Epidermal melanocyte (primary cell): Measurements from ENCODE around the gene SHISAL1.
"Not testable (repeated sequence)": the region's sequence is repeated elsewhere in the genome, so short reads cannot be mapped to it uniquely, and the experiment has no call there.

Experiments
- DNase-seq: peaks from one replicate; pipeline ENCODE4 v3.0.0; 2011; ENCODE audit warnings: low spot score; ENCODE audit not compliant: insufficient read length

SHISAL1 gene

DNA sequence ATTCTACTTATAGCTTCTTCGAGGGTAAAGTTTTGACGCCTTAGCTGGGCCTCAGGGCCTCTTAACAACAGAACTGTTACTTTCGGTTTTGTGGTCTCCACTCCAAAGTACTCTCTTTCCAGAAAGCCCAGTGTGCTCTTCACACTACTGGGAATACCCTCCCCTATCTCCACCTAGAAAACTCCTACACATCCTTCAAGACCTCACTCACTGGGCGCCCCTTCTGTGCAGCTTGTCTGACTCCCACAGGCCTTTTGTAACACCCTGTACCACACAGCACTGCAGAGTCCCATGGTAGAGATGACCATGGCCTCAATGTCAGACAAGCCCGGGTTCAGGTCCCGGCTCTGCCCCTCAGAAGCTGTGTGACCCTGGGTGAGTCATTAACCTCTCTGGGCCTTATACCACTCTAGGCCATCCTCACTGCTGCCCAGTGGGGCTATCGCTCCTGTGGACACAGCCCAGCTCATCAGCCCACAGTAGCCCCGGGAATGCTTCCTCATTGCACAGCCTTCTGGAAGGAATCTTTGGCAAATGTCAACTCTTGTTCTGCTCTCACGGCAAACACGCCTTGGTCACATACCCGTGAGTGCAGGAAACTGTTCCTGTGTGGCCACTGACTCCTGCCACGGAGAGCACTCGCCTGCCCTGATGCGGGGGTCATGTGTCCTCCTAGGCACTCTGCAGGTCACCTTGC, 51.4 kb downstream of the SHISAL1 start:
- DNase-seq = no peak

DNA sequence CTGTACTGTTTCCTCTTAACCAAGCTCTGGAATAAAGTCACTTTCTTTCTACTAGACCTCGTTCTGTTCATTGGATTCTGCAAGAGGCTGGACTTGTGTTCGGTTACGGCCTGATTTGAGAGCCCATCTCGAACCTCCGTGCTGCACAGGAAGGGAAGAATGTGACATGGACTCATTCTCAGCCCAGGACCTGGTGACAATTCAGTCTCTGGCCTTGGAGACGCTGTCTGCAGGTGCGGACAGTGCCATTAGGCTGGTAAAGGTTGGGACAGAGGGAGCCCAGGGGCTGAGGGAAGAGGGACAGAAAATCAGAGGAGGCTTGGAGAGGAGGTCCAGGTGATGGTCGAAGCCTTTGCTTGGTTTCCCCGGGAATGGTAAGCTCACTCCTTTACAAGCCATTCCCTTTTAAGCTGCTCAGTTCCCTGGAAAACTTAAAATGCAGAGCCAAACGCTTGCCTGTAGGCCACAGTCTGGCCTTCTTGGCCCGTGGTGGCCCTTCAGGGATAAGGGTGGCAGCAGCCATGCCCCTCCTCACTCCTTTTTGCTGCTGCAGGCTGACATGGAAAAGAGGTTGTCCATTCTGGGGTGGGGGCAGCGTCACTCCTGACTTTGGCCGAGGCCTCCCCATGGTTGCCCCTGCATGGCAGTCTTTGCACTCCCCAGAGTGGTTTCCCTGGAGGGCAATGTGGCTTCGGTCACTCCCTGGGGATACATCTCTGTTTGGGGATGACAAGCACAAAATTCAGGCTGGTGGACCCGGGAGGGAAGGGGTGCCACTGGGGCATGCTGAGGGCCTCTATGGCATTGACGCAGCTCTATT, 52.3 kb downstream of the SHISAL1 start:
- no peak for DNase-seq

DNA sequence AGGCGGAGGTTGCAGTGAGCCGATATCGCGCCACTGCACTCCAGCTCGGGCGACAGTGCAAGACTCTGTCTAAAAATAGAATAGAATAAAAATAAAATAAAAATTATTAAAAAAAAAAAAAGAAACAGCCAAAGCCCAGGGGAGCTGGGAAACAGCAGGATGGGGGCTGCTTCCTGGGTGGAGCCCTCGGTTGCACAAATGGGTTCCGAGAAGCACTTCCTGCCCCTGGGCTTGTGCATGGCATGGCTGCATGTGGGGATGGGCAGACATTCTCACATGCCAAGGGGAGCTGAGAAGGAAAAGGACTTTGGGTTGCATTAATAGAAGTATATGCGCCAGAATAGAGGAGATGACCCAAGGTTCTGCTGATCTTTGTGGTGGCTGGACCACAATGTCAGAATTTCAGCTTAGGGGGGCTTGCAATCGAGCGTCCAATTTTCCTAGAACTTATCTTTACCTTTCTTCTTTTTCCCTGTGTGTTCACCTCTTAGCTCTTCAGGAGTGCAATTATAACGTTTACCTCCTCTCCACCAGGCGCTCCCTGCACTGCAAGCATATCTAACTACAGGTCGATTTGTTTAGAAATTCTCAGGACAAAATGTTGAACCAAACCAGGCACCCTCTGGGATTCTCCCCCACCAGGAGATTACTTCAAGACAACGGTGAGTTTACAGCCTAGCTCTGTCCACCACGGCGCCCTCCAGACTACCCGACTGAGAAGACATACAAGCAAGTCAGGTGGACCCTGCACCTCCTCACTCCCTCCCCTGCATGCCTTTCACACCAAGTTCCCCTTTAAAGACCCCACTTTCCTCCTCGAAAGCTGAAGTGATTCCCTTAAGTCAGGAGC, 53.2 kb downstream of the SHISAL1 start:
- DNase-seq = no peak

DNA sequence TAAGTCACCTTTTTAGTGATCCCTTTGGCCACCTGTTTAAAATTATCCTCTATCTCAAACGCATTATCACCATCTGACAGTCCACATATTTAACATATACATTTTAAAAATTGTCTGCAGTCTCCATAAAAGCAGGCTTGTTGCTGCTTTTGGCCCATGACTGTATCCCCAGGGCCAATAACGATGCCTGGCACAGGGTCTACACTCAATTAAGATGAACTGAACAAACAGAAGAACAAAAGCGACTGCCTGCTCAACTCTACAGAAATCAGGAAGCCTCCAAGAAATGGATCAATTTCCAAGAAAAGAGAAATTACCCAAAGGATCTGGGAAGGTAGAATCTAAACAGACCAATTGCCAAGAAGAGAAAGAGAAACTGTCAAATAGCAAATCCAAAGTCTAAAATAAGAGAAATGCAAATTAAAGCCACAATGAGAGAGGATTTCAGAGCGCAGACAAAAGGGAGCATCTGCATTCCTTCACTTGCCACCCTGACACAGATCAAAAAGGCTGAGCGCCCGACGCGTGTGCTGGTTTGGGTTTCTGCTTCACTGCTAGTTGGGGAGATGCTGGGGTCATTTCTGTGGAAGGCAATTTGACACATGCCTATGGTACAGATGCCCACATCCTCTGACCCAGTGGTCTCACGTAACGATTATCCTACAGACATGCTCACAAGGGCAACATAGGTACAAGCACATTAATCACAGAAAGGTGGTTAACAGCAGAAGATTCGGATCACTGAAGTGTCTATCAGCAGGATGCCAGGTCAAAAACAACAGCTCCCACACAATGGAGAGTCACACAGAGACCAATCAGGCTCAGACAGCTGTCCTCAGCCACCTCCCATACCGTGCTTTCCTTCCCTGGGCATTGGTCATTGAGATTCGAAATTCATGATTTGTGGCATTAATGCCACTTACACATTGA, 55.9 kb downstream of the SHISAL1 start:
- DNase-seq = no peak

DNA sequence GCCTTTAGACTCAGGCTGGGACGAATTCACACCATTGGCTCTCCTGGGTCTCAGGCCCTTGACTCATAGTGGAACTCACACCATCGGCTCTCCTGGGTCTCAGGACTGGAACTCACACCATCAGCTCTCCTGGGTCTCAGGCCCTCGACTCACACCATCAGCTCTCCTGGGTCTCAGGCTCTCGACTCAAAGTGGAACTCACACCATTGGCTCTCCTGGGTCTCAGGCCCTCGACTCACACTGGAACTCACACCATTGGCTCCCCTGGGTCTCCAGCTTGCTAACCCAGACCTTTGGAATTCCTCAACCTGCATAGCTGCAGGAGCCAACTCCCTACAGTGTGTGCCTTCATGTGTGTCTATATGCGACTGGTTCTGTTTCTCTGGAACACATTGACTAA, 56.7 kb downstream of the SHISAL1 start:
- no peak for DNase-seq

DNA sequence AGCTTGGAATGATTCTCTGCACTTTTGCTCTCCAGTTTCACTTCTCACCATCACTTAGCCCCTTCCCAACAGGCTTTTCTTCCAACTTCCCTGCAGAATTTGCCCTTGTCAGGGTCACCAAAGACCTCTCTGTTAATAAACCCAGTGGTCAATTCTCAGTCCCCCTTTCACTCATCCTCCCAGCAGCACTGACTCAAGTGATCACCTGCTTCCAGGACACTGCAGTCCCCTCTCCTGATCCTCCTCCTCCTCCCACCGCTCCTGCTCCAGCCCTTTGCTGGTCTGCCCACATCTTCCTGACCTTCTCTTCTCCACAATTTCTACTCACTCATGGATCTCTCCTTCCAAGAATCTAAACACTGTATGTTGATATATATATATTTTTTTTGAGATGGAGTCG, 57.9 kb downstream of the SHISAL1 start:
- DNase-seq = no peak

DNA sequence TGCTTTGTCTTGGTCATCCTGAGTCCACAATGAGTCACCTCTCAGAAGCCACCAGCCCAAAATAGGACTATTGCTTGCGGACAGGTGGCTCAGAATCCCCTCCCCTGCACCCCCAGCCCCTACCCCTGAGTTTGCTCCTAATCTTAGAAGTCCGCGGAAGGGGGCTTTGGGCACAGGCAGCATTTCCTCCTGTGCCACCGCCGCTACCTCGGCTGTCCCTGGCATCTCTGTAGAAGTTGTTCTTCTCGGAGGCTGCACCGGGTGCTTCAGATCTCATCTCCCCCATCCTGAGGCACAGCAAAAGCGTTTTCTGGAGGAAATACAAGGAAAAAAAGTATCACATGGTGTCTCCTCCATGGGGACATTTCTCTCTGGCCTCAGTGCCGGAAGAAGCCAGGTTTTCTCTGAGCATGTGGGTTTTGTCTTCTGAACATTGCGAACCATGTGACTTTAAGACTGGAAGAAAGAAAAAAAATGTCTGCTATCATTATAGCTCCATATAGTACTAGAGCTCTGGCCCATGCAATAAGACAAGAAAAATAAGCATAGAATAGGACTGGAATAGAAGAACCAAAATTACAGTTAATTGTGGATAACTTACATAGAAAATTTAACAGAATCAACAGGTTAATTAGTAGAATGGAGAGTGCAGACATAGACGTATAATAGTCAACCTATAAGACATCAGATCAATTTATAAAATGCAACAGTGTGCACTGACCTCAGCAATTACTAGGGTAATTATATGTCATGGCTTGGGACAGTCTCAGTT, 63.2 kb downstream of the SHISAL1 start:
- DNase-seq = no peak

DNA sequence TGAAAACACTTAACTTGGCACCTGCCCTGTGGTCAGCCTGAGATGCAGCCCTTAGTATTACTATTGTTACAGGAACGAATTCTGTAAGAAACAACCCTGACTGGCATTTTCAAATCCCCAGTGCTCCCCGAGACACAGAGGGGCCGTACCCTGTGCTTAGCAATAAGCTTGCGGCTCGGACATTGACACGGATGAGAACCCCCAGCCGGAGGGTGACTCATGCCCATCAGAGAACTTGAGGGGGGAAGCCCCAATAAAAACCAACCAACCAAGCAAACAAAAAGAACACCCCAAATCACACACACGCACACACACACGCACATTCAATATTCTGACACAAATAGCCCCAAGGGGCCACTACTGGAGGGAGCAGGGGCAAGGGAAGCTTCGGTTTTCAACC, 63.8 kb downstream of the SHISAL1 start:
- DNase-seq = no peak

DNA sequence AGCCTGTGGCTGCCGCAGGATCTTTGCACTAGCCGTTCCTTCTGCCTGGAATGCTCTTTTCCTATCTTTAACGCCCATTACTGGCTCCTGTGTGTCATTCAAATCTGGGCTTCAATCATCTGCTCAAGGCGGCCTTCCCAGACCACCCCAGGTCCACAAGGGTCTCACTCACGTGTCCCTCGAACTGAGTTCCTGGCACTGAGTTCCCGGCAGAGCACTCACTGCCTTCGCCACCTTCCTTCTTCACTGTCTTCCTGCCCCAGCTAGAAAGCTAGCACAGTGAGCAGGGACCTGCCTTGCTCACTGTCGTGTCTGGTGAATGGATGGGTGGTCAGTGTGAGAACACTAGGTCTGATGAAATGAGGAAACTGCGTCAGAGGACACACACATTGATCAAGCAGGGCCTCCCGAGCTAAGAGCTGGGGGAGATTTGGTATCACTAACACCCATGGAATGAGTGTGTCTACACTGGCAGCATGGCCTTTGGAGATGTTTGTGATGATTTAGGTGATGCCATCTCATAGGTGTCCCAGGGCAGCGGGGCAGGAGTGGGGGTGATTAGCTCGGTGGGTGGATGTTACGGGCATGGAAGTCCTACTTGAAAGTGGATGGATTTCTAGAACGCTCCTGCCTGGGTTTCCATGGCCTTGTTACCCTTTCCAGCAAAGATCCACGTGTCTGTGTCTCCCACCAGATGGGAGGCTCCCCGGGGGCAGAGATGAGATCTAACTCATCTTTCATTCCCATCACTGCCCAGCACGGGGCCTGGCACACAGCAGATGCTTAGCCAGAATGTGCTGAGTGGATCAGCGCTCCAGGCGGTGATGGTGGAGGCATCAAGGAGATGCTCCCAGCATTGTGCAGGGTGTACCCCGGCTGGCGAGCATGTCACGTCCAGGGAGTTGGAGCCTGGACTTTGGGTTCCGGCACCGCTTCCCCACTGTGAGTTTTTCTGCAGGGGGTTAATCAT, 64.5 kb downstream of the SHISAL1 start:
- no peak for DNase-seq

DNA sequence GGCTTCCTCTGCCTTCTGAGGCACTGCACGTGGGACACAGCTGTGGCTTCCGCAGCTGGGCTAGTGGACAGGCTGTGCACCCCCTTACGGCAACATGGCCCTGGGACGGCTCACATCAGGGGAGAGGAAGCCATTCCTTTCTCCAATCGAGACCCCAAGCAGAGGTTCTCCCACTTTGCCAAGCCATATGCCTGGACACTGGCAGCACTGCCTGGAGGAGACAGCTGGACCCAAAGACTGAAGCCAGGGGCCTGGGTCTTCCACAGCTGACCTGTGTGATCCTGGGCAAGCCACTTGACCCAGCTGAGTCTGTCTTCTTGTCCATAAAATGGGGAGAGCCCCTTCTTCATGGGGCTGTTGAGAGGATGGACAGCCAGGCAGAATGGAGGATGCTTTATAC, 65.4 kb downstream of the SHISAL1 start:
- DNase-seq = no peak

DNA sequence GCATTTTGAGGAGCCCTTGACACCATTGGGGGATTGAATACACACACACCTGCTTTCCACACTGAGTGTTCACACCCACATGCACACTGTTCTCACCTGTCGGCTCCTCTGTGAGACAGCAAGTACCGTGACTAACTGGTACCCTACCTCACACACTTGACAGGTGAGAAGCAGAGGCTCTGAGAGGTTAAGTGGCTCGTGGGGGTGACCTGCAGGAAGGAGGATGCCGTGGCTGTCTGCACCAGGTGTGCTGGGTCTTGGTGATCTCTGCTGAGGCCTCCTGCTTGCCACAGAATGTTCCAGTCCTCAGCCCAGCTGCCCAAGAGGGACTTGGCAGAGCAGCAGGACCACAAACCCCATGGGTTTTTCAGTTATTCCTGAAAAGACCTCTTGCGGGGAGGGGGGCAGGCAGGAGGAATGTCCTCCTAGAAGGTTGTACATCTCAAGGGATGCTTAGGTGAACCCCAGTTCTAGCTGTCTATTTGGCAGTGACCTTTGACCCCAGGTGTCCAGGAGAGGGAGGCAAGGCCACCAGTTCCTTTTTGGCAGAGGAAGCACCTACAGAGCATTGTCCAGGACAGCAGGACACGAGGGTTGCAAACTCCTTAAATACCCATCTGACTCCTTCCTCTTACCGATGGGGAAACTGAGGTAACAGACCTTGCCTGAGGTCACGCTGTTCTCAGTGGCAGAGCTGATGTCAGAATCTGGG, 66.0 kb downstream of the SHISAL1 start:
- no peak for DNase-seq

DNA sequence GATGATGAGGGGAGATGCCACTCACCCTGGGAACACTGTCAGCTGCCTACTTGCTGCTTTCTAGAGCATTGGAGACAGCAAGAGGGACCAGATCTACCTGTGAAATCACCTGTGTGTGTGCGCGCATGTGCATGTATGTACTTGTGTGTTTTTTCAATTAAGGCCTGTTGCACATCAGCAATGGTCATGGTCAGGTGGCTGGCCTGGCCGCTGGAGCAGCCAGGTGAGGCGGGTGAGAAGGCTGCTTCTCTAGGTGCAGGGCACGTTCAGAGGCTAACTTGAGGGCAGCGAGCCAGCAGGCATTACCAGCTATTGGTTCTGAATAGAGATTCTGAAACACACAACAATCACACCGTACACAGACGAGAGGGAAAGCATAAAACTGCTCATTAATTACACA, 66.9 kb downstream of the SHISAL1 start:
- no peak for DNase-seq

DNA sequence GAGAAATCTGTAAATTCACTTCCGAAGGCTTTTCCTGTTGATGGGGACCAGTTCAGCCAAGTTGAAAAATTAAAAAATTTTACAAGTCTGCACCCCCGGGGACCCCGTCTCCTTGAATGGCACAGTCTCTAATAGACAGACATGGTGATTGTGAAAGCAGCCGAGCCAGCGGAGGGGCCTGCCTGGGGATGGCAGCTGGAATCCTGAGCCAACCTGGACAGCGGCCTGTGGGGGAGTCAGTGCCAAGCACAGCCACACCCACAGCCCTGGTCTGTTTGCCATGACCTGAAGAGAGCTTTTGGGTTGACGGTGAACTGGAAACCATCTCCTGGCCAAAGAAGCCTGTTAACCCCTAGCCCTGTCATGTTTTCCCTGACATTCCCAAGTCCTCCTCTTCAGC, 67.3 kb downstream of the SHISAL1 start:
- DNase-seq = no peak

DNA sequence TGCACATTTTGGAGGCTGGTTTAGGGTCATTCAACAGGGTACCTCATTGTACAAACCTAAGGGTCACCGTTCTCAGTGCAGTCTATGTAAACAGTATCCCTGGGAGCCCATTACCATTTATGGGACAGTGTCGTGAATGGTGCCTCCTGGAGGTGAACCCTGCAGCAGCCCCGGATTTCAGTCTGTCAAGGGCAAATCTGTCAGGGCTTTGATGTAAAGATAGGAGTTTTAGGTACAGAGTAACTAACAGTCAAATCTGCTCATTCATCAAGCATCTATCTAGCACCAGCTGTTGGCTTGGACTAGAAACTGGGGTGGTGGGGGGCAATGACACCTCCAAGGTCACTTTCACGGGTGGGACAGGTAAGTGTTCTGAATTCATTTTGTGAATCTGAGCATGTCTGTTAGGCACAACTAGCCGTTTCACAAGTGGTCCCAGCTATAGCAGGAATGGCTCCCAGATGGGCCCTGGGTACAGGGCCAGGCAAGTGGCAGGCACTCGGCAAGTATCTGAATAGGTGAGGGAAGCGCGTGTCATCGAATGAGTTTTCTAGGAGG, 68.4 kb downstream of the SHISAL1 start:
- no peak for DNase-seq

DNA sequence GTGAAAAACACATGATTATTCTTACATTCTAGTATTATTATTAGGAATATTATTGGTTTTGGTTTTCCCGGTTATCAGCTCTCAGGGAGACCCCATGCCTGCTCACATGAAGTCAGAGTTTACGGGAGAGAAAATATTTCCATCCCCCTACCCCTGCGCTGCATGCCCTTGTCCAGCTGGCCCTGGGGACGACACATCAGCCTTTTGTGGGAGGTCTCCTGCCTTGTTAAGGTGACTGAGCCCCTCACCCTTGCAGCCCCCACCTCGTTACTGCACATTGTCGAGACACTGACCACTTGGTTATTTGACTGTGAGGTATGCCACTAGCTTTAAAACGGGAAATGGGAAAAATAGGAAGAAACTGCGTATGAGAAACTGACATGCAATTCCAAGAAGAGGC, 69.0 kb downstream of the SHISAL1 start:
- no peak for DNase-seq

DNA sequence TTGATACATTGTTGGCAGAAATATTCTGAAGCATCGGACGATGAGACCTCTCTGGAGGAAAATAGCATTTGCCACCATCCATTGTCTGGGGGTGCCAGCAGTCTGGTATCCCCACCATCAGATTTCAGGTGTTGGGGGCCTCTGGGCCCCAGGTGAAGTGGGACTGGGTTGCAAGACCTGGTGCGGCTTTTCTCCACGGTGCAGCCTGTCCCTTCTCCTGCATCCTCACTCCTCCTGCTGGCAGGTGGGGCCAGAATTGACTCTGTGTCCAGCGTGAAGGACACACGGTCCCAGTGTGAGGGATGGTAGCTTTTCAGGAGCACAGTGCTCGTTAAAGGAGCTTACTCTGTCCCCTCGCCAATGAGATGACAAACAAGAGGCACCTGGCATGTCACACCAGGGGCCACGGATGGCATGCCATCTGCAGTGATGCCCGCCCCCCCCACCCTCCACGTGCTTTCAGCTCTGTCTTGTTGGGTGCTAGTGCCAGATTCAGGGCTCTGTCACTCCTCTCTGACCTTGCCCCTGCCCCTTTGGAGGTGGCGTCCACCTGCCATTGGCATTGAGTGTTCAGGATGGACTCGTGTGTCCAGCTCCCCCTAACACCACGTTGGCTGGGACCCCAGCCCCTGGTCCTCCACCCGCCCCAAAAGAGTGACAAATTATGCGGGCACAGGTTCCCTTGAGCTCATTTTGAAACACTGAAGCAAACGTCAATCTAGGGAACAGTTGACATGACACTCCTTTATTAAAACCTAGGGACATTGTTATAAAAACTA, 69.6 kb downstream of the SHISAL1 start:
- no peak for DNase-seq

DNA sequence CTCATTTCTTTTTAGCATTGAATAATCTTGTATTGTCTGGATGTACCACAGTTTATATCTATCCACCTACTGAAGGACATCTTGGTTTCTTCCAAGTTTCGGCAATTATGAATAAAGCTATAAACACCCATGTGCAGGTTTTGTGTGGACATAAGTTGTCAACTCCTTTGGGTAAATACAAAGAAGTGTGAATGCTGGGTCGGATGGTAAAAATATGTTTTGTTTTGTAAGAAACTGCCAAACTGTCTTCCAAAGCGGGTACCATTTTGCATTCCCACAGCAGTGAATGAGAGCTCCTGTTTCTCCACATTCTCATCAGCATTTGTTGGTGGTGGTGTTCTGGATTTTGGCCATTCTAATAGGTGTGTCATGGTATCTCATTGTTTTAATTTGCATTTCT, 71.6 kb downstream of the SHISAL1 start:
- not testable (repeated sequence) for DNase-seq
